ENCODE results near the gene LTBP3.
"Not testable (repeated sequence)": the region's sequence is repeated elsewhere in the genome, so short reads cannot be mapped to it uniquely, and the experiment has no call there.

The LTBP3 gene

DNA sequence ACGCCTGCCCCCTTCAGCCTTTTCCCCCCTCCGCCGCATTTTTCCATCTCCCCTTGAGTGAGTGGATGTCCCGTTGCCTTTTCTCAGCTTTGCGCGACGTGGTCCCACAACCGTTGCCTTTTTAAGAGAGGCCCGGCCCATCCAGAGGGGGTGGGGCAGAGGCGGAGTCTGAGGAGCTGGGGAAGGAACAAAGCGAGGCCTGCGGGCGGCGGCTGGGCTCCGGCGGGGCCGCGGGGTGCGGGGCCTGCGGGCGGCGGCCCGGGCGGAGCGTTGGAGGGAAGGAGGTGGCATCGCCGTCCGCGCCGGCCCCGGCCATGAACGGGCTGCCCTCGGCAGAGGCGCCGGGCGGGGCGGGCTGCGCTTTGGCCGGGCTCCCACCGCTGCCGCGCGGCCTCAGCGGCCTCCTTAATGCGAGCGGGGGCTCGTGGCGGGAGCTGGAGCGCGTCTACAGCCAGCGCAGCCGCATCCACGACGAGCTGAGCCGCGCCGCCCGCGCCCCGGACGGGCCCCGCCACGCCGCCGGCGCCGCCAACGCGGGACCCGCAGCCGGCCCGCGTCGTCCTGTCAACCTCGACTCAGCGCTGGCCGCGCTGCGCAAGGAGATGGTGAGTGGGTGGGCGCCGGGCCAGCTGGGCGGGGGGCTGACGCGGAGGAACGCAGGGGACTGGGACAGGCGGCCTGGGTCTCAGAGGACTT lies 14.3 kb upstream of the LTBP3 start, which contains the start of gene FAM89B:
FAM89B (plus strand) TSS at position 183 of the 696 bp plus-strand sequence; CDS start at position 315, 132 bp downstream.
- peak; percentile 17 to 94 (median 80) for DNase-seq

DNA sequence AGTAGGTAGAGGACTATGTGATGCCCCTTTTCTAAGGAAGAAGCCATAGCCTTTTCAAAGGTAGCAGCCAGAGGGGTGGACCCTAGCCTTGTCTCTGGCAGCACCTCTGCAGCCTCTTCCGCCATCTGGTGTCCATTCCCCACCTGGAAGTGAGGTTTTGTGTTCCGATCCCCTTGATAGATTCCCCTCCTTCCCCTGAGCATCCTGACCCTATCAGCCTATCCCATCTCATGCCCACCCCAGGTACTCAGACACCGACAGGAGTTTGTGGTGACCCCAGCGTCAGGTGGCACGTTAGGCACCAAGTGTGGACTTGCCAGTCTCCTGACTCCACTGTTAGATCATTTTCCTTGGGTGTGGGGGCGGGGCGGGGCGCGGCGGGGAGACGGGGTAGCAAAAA lies 13.8 kb upstream of the LTBP3 start:
- no peak for DNase-seq

DNA sequence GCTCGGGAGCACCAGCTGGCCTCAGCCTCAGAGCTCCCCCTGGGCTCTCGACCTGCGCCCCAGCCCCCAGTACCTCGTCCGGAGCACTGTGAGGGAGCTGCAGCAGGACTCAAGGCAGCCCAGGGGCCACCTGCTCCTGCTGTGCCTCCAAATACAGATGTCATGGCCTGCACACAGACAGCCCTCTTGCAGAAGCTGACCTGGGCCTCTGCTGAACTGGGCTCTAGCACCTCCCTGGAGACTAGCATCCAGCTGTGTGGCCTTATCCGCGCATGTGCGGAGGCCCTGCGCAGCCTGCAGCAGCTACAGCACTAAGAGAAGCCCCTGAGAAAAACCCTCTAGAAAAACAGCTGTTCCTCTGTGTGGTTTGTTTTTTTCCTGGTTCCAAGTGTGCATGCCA lies 13.3 kb upstream of the LTBP3 start:
- no peak for DNase-seq

DNA sequence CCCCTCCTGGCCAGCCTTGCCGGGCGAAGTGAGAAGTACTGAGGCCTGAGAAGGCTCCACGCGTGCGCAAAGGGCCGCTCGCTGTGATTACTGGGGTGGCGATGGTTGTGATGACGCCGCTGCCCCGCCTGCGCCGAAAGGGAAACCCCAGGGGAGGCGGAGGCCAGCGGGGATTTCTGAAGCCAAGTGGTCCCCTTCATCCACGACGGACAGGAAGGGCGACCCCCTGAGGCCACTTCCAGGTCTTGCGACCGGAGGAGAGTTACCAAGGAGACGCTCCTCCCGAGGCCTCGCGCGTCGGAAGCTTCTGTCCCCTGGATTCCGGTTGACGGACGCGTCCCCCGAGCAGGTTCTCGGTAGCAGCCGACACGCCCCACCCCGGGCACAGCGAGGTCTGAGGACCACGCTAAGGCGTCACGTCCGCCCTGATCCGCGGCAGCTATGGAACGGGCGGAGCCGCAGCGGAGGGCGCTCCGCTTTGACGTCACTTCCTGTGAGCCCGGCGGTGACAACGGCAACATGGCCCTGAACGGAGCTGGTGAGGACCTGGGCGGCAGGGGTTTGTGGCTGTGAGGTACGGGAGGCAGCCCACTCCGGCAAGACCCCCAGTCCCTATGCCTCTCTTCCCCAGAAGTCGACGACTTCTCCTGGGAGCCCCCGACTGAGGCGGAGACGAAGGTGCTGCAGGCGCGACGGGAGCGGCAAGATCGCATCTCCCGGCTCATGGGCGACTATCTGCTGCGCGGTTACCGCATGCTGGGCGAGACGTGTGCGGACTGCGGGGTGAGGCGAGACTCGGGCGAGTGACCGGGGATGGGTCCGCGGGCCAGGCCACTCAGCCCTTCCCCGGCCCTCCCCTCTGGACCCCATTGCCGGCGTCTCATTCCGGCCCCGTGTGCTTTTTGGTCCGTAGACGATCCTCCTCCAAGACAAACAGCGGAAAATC lies 12.1 kb upstream of the LTBP3 start, which contains the start of gene ZNRD2:
ZNRD2 (plus strand) TSS at position 505 of the 946 bp plus-strand sequence; CDS start at position 520, 15 bp downstream.
- DNase-seq: peak; percentile 95 to 100 (median 99)

DNA sequence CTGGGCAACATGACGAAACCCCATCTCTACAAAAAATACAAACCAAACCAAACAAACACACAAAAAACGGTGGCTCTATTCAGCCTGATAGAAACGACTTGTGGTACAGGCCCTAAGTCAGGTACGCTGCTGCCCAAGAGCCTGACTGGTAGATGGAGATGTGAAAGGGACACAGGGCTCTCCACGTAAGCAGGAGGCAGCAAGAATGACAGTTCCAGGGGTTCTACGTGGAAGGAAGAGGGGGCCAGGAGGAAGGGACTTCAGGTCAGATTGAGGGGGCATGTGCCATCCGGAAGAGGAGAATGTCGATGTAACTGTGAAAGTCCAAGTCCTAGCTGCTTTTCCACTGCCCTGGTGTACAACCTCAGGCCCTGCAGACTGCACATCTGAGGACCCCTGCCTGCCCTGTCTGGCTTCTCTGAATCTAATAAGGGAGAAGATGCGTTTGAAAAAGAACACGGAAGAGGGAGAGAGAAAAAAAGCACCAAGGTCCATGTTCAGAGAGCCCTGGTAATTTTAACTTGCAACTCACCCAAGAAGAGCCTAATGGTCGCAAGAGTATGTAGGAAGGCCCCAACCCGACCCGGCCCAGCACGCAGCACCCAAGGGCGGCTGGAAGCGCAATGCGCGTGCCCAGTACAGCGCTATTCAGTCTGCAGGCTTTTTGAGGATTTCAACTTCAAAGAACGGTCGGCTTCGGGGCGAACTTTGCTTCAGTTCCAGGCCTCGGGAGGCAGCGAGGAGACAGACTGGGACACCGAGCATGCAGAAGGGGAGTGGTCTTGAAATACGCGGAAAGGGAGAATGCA lies 11.2 kb upstream of the LTBP3 start:
- DNase-seq: peak in 6 of 58 donors; percentile 66 to 82 (median 76)

DNA sequence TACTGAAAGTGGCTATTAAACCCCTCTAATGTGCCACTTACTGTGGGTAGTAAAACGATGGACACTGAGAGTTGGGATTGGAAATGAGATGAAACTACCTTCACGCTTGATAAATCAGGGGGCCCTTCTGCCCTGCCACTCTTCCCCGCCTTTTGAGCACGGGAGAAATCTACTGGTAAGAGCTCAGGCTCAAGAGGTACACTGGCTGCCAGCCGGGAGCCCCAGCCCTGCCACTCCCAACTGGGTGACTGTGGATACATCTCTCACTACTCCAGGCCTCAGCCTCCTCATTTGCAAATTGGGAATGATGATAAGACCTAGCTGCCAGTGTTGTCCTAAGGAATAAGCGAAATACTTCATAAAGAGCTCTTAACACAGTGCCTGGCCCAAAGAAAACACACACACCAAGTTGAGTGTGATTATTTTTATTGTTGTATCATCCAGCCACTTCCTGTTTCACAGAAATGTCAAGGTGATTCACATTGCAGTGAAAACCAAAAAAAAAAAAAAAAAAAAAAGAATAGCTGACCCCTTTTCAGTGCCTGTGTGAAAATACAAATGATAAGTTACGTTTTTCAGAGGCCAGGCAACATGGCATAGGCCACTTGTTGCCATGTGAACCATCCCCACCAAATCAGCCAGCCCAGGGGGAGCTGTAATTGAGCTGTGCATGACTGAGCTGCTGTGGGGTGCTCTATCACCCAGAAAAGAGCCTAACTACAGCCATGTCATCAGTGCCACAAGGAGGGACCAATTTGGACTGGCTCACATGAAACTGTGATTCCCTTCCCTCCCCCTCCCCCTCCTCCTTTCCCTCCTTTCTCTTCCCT lies 7.7 kb upstream of the LTBP3 start:
- no peak for DNase-seq

DNA sequence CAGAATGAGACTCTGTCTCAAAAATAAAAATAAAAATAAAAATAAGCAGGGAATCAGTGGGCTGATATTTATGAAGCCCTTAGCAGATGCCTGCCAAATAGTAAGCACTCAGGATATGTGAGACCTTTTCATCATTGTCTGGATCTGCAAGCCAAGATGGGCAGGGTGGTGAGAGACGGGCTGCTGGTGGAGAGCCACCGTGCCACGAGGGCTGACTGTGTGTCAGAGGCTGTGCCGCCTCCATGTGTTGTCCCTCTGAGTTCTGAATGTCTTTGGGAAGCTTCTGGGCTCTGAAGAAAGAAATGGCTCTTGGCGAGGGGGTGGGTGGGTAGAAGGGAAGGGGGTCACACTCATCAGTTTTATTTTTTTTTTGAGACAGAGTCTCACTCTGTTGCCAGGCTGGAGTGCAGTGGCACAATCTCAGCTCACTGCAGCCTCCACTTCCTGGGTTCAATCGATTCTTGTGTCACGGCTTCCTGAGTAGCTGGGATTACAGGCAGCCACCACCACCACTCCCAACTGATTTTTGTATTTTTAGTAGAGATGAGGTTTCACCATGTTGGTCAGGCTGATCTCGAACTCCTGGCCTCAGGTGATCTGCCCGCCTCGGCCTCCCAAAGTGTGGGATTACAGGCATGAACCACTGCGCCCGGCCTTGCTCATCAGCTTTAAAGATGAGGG lies 6.9 kb upstream of the LTBP3 start:
- not testable (repeated sequence) for DNase-seq

DNA sequence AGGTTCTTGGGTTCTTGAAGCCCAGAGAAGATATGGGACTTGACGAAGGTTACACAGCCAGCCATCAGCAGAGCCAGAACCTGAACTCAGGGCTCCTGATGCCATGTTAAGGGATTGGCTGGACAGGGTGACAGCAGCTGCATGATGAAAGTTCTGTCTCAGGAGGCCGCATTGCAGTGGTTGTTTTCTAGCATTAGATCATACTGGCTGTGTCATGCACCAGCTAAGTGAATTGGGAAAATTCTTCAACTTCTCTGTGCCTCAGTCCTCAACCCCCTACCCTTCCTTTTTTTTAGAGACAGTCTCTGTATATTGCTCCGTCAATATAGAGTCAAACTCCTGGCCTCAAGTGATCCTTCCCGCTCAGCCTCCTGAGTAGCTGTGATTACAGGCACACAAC lies 5.4 kb upstream of the LTBP3 start:
- DNase-seq: no peak

DNA sequence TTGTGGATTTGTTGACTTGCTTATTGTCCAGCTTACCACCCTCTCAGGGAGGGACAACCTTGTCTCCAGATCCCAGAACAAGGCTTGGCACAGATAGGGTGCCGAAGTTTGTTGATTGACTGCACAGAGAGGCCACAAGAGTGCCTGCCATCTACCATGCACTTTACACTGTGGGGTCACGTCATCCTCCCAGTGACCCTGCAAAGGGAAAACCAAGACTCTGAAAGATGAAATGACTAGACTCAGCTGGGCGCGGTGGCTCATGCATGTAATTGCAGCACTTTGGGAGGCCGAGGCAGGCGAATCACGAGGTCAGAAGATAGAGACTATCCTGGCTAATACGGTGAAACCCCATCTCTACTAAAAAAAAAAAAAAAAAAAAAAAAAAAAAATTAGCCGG lies 4.6 kb upstream of the LTBP3 start:
- DNase-seq: no peak

DNA sequence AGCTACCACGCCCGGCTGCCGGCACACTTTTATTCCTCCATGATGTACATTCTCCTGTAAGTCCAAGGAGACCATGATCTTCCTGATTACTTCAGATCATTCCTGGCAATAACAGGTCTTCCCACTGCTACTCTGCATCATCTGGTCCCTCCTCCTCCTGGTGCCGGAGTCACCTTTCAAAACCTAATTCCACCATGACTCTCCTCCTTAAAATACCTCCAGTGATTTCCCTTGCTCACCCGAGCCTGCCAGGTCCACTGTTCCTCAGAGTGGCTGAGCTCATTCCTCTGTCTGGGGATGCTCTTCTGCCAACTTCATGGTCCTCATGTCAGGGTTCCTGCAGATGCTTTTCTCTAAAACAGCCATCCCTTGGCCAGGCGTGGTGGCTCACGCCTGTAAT lies 3.9 kb upstream of the LTBP3 start:
- DNase-seq: no peak

DNA sequence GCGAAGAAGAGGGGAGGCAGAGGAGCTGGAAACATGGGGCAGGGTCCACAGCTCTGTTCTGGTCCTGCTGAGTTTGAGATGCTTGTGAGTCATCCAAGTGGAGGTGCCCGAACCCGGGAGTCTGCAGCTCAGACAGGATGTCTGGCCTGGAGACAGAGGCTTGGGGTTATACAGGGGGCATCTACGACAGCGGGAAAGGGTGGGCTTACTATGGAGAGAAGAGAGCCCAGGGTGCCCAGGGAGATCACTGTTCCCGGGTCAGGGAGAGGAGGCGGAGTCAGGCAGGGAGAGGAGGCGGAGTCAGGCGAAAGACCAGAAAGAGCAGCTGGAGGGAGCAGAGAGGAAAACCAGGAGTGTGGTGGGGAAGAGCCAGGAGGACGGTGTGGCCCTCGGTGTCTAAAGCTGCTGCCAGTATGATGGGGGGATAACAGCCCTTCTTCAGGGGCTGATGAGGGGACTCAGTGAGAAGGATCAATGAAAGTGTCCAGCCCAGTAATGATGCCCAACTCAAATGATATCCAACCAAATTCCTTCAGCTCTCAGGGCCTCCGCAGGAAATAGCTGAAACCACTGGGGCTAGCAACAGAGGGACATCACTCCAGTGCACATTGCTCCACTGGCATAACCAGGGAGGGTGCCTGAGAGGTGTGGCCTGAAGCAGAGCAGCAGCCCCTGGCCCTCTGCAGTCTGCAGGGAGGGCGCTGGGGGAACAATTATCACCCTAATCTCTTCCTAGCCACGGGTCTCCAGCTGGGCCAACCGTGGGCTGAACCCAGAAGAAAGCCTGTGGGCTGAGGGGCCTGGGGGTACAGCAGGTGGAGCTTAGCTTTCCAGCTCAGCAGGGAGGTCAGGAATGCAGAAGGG lies 2.6 kb upstream of the LTBP3 start:
- DNase-seq: peak in 23 of 58 donors; percentile 15 to 65 (median 29)

DNA sequence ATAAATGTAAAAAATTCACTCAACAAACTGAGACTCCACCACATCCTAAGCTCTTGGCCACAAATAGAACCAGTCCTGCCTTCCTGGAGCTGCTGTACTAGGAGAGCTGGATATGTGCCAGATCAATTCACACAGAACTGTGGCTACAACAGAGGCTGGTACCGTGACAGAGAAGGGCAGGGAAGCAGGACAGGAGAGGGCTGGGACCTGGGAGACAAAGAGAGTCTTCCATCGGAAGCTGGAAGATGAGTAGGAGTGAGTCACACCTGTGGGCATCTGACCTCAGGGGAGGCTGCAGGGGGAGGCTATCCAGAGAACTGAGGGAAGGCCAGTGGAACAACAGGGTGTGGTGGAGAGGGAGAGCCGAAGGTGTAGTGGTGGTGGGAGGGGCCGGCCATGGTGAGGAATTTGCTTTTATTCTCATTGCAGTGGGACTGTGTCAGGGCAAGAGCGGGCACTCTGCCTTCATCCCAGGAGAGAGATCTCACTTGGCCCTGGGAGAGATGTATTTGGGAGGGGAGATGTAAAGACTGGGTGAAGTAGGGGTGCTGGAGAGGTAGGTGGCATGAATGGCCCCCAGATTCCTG lies 1.9 kb upstream of the LTBP3 start:
- DNase-seq: peak in 7 of 58 donors; percentile 20 to 40 (median 33)

DNA sequence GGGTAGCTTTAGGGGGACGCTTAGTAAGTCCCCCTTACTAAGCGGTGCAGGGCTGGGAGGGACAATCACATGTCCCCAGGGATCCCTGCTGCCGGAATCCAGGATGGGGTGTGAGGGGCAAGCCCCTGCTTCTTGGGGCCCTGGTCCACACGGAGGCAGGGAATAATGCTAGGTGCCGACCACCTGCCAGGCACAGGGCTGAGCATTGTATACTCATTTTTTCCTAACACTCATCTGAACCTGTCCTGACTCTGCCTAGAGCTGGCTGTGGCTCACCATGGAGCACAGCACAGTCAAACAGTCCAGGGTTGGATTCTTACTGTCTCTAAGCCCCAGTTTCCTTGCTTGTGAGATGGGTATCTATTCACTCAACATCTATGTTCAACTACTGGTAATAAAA lies 1.4 kb upstream of the LTBP3 start:
- peak in 1 of 58 donors; percentile 51 for DNase-seq

DNA sequence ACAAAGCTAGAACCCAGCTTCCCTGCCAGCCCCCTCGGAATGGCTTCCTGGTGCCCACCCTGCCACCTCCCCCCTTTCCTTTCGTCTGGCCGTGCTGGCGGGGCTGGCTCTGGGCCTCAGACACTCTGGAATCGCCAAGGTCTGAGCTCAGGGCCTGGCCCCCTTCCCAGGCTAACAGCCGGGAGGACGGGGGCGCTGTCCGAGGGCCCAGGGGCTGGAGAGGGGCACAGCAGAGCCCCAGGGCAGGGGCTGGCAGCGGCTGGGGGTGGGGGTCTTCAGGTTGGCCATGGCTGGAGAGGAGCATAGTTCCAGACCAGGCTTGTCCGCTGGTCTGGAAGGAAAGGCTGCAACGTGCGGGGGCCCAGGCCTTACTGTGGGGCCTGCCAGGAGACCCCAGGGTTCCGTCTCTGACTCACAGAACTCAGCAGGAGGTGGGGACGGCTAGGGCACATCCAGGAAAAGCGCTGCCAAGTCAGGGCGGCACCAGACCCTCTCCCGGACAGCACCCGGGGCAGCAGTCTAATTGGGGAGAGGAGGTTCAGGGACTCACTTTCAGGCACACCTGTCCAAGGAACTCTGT lies 861 bp upstream of the LTBP3 start:
- peak in 48 of 58 donors; percentile 26 to 79 (median 60) for DNase-seq

DNA sequence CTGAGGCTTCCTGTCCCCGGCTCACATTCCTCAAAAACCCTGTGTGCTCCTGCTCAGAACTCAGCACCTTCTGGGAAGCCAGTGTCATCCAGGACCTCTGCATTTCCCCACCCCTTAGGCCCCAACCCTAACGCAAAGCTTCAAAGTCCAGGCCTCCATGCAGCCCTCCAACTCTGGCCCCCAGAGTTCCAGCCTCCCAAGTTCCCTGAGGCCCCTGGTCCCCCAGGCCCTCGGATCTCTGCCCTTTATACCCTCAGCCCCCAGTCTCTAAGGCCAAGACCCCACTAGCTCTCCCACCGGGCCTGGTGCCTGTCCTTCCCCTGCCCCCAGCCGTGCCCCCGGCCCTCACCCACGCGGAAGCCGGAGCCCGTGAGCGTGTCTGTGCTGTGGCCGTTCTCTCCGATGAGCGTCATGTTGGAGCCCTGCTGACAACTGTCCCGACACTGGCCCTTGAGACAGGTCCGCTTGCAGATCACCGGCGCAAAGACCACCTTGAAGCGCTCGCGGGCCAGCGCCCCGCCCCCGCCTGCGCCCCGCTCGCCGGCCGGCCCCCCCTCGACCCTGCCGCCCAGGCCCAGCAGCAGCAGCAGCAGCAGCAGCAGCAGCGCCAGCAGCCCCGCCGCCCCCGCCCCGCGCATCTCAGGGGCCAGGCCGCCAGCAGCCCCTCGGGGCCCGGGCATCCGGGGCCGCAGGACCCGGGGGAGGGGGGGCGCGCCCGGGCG lies 718 bp downstream of the LTBP3 start:
- peak in 16 of 58 donors; percentile 24 to 53 (median 39) for DNase-seq

DNA sequence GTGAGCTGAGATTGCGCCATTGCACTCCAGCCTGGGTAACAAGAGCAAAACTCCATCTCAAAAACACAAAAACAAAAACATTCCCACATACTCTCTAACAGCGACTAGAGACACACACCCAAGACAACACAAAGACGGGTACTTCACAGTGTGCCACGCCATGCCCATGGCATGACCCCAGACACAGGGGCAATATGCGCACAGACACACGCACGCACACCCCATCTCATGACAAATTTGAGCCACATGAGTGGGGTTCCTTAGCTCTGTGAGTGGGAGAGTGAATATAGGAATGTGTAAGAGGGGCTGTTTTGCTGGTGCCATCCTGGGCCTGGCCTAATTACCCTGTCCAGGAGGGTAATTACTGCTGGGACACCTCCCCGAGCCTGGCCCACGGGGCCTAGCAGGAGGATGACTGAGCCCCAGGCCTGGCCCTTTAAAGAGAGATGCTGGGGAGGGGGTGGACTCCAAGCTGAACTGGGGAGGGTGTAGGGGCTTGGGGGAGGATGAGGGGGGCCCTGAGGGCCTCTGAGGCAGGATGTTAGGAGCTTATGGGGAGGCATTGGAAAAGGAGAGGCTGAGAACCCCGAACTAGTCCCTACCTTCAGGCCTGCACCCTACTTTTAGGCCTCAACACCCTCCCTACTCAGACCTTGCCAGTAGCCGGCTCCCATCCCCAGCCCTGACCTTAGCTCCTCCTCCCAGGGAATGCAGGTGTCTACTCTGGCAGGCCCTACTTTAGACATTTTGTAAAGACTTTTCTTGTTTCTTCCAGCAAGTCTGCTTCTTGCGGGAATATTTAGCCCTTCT lies 1.5 kb downstream of the LTBP3 start:
- DNase-seq: no peak
